GM21360 (cell line): Measurements from ENCODE around the gene USP43.
"Not testable (repeated sequence)": the region's sequence is repeated elsewhere in the genome, so short reads cannot be mapped to it uniquely, and the experiment has no call there.

Source experiments
- ATAC-seq: cut with Tn5 transposase; IDR thresholded peaks from one replicate; pipeline ENCODE4 v1.9.1; 2021; ENCODE audit warnings: mild to moderate bottlenecking, moderate library complexity; ENCODE audit not compliant: unreplicated experiment

Gene USP43

DNA sequence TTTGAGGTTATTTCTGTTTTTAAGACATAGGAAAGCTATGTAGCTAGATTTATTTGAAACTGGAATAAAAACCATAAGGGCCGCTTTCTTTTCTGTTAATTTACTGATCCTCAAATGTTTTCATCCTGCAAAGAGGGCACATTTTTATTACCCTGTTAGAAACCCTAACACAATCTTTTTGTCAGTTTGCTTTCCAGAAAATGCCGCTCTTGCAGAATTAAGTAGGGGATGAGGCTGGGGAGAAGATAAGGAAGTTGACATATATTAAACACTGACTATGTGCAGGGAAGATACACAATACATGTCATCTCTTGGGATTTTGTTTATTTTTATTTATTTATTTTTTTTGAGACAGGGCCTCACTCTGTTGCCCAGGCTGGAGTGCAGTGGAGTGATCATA lies 15.7 kb downstream of the USP43 start:
- ATAC-seq: no peak

DNA sequence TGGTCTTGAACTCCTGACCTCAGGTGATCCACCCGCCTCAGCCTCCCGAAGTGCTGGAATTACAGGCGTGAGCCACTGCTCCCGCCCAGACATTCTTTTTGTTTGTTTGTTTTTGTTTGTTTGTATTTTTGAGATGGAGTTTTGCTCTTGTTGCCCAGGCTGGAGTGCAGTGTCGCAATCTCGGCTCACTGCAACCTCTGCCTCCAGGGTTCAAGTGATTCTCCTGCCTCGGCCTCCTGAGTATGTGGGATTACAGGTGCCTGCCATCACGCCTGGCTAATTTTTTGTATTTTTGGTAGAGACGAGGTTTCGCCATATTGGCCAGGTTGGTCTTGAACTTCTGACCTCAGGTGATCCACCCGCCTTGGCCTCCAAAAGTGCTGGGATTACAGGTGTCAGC lies 18.2 kb downstream of the USP43 start:
- ATAC-seq: not testable (repeated sequence)

DNA sequence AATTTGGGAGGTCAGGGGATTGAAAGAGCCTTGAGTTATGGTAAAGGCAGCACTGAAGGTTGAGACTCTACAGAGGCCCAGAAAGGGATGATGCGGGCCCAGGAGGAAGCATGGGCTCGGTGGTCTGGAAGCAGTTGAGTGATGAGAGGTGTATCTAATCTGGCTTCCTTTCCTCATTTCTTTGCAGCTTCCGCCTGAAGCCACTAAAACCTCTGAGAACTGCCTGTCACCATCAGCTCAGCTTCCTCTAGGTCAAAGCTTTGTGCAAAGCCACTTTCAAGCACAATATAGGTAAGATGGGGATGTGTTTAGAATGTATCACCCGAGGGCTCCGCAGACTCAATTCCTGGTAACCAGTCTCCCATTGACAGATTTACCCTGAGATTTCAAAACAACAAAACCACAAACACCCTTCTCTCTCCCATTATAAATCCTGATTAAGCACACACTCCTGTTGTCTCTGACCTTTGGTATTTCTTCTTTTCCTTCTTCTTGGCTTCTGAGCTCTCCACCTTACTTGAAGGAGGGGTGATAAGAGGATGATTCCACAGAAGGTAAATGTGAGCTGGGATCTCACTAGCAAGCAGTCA lies 21.2 kb downstream of the USP43 start:
- ATAC-seq: no peak

DNA sequence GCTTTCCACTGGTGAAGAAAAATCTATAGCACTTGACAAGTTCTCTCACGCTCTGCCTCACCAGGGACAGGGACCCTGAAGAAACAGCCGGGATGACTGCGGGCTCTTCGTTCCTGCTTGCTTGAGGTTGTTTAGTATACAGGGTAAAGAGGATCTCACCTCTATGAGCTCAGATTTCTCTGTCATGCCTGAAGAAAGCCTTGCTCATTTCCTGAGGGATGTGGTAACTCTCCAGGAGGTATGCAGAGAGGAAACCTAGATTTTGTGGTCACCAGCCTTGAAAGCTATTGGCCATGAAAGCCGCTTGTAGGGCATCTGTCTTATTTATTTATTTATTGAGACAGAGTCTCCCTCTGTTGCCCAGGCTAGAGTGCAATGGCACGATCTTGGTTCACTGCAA lies 23.2 kb downstream of the USP43 start:
- ATAC-seq: no peak

DNA sequence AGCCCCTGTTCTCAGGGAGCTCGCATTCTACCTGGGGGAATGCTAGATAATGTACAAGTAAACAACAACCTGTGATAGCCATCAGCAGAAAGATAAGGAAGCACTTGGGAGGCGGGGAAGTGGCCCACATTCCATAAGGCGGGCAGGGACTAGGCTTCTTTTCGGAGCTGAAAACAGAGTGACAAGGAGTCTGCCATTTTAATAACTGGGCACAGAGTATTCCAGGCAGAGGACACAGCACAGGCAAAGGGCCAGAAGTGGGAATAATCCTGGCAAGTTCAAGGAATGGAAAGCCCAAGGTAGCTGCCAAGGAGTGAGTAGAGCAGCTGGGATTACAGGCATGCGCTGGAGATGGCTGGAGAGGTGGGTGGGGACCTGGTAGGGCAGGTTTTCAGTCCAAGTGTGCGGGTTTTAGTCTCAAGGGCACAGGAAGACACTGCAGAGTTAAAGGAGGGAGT lies 24.3 kb downstream of the USP43 start:
- ATAC-seq: no peak

DNA sequence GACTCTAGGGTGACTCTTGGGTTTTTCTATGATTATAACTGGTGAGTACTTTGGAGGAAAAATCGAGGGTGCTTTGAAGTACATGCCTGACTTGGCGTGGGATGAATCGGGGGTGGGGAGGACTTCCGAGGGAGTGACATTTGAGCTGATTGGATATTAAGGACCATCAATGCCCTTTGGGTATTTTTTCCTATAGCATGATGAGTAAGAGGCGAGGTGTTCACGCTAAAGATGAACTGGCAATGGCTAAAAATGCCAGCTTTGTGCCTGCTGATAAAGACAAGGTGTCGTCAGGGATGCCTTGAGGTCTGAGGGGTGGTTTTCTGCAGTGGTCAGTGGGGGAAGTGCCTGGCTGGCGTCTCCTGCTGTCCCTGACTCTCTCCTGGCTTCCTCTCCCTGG lies 25.3 kb downstream of the USP43 start:
- ATAC-seq: no peak

DNA sequence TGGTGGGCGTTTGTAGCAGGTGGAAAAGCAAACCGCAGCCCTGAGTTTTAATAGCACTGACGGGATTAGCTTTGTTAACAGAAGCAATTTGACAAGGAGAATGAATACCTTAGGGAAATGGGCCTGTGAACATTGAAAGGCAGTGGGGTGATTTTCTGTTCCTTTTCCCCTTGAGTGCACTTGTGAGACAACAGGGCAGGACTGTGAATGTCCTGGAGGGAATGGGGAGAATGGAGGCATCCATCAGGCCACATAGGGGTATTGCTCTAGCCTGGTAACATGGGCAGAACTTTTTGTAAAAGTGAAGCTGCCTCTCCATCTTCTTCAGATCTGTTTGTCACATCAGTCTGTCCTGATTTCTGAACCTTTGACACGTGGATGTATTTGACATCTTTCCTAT lies 26.2 kb downstream of the USP43 start:
- ATAC-seq: no peak

DNA sequence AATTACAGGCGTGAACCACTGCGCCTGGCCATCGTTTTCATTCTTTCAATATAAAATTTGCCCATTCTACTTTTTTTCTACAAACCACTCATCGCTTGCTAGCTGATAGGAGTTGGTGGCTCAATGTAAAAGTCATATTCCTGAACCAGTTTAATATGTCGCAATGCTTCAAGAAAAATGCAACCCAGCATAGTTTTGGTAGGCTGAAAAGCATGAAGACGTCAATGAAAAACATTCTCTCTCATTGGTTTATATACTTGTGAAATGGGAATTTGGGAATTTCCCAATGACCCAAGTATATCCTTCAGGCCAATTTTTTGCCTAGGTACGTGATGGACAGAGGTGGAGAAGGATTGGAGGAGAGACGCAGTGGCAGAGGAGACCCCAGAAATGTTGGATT lies 26.9 kb downstream of the USP43 start:
- no peak for ATAC-seq

DNA sequence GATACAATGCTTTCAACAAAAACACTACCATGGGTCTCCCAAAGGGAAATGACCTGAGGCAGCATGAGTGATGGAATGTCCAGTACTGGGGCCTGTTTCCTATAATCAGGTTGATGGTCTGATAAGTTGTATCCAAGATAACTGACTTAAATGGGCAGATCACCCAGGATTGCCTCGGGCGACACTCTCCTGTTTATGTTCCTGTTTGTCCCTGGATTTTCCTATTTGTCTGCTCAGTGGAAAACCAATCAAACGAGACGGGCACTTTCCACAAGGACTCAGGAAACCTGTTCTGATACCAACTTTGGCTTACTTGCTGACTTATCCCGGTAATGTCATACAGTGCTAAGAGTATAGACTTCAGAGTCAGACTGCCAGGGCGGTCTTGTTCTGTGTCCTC lies 27.4 kb downstream of the USP43 start:
- no peak for ATAC-seq

DNA sequence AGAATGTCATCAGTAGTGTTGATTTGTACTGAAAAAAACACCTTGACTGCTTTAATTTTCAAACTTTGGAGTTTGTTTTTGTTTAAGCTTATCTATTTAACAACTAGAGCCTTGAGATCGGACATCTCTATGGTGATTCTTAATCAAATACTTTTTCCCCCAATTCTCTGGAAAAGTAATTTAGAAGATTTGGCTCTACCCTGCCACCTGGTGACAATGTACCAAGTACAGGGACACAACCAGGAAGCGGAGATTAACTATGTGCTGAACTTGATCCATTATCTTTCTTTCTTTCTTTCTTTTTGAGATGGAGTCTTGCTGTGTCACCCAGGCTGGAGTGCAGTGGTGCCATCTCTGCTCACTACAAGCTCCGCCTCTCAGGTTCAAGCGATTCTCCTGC lies 30.8 kb downstream of the USP43 start:
- ATAC-seq: no peak

DNA sequence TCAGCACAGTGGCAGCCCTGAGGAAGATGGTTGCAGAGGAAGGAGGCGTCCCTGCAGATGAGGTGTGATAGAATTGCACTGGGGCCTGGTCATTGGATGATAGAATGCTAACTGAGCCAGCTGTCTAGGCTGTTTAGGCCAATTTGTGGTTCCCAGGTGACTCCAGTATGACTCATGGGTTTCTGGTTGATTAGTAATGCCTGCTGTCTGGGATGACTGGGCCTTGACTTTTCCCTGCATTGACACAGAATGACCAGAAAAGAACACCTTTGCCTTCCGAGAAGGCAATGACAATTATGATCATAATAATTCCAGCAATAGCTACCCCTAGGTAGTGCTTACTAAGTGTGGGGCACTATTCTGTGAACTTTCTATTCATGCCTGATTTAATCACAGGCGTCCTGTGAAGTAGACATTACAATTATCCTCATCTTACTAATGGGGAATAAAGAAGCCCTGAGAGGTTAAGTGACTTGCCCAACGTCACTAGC lies 31.5 kb downstream of the USP43 start:
- no peak for ATAC-seq

DNA sequence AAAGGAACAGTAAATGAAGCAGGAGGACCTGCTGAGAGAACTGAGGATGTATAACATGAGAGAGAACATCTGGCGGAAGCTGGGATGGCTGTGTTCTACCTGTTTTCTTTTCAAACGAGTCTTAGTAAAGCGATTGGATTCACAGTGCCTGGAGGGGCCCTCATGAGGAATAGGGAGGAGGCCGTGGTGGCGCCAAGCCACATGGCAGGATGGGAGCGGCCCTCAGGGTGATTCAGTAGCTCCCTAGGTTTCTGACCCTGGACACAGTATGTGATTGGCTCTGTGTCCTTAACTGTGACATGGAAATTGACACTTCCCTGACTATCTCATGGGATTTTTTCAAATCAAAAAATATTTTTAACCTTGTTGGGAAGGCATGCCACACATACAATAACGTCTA lies 32.1 kb downstream of the USP43 start:
- ATAC-seq: no peak

DNA sequence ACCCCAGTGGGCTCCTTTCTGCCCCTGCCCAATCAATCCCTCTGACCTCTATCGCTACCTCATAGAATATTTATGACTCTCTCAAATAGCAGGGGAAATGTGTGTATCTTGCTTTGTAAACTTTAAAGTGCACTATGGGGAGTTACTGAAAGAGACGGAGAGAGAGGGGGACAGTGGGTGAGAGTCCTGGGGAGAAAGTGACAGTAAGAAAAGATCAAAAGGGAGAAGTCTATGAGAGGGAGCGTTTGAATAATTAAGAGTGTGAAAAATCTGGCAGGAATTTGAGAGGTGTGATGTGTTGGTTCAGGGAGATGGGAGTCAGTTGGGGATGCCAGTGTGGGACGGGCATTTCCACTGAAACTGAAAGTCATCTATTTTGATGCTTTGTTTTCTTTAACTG lies 32.6 kb downstream of the USP43 start:
- no peak for ATAC-seq

DNA sequence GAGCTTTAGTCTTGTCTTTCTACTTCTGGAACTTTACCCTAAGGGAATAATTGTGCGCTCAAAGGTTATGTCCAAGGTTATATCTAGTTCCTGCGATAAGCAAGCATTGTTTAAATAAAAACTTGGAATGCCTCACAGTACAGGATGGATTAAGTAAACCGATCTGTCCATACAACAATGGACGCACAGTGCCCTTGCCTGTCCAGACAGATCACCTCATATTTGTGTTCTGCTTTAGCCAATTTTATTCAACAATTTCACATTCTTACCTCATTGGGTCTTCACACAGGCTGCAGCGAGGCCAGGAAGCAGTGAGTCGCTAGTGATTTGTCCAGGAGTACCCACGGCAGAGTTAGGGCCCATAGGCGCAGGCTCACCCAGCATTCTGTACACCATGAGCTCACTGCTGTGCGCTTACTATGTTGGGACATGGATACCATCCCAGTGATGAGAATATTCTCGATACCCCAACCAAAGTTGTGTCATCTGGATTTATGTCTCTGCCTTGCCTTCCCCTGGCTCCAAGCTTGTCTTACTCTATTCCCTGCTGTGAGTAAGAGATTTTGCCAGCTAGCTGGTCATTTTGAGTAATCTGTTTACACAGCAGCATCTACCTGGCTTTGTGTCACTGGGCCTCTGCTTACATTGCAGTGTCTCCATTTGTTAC lies 39.8 kb downstream of the USP43 start:
- ATAC-seq: no peak

DNA sequence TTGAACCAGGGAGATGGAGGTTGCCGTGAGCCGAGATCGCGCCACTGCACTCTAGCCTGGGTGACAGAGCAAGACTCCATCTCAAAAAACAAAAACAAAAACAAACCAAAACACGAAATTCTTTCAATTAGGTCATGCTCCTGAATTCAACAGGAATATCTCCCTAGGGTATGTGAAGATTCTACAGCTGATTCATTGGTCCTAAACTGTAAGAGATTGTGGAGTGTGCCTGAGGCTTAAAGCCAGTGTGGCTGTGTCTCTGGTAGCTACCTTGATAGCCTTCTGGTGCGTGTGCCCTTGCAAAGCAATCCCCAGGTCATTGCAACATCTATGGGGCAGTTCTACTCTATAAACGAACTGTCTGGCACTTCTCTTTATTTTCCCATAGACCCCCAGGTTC lies 48.4 kb downstream of the USP43 start:
- ATAC-seq: no peak

DNA sequence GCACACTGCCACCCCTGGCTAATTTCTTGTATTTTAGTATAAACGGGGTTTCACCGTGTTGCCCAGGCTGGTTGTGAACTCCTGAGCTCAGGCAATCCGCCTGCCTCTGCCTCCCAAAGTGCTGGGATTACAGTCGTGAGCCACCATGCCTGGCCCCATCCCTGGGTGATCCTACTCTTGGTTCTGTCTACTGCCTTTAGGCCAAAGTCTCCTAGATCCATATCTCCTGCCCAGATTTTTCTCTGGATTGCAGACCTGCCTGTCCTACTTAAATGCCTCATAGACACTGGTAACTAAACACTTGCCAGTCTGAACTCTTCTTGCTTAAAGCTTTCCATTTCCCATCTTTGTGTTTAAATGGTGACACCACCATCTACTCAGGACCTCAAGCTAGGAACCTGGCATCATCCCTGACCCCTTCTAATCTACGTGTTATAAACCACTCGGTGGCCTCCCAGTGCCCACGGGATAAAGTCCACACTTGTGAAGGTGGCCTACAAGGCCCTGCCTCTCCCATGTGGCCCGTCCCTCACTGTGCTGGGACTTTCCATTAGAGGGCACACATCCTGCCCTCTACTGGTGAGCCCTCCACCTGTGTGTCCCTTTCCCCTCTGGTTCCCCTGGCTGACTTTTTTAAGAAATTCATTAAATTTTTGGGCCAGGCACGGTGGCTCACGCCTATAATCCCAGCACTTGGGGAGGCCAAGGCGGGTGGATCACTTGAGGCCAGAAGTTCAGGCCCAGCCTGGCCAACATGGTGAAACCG lies 51.1 kb downstream of the USP43 start:
- ATAC-seq: no peak

DNA sequence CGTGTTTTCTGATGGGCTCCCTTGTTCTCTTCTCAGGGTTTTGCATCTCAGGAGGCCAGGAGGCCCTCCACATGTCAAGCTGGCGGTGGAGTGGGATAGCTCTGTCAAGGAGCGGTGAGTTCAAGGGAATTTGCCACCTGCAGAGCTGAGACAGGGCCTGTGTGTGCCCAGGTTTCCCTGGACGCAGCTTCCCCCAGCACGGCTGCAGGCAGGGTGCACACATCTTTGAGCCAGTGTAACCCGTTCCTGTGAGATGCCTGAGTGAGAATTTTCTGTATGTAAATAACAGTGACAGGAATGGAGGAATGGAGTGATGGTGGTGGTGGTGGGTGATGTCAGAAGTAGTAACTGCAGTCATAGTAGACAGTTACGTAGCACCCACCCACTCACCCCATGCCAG lies 54.8 kb downstream of the USP43 start:
- no peak for ATAC-seq

DNA sequence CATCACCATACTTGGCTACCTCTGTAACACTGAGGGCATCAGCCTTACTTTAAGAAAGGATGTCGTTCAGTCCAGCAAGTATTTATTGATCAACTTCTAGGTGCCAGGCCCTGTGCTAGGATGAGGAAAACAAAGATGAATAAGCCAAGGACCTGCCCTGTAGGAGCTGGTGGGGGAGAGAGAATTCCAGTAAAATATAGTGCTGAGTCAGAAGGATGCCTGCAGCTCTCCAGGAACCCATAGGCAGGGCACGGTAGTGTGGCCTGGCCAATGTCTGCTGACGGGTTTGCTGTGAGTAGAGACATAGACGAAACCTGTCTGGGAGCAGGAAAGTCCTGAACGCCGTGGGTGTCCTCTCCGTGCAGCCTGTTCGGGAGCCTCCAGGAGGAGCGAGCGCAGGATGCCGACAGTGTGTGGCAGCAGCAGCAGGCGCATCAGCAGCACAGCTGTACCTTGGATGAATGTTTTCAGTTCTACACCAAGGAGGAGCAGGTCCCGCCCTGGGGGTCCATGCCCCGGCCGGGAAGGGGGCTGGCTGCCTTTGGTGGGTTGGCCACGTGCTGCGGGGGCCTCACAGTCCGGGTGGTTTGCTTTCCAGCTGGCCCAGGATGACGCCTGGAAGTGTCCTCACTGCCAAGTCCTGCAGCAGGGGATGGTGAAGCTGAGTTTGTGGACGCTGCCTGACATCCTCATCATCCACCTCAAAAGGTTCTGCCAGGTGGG lies 55.6 kb downstream of the USP43 start:
- no peak for ATAC-seq

DNA sequence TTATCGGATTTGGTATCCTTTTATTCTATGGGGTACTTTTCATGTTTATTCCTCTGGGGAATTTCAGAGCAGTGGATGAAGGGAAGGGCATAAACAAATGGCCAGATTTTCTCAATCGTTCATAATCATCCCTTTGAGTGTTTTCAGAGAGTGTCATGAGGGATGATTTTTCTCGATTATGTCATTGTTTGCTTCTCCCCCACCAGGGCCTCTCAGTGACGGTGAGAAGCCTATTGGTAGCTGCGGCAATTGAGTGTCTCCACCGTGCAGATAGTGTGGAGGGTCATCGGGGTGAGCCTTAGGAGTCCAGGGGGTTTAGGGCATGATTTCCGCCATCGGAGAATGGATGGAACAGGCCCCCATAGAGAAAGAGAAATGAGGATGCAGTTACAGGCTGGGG lies 57.2 kb downstream of the USP43 start:
- no peak for ATAC-seq

DNA sequence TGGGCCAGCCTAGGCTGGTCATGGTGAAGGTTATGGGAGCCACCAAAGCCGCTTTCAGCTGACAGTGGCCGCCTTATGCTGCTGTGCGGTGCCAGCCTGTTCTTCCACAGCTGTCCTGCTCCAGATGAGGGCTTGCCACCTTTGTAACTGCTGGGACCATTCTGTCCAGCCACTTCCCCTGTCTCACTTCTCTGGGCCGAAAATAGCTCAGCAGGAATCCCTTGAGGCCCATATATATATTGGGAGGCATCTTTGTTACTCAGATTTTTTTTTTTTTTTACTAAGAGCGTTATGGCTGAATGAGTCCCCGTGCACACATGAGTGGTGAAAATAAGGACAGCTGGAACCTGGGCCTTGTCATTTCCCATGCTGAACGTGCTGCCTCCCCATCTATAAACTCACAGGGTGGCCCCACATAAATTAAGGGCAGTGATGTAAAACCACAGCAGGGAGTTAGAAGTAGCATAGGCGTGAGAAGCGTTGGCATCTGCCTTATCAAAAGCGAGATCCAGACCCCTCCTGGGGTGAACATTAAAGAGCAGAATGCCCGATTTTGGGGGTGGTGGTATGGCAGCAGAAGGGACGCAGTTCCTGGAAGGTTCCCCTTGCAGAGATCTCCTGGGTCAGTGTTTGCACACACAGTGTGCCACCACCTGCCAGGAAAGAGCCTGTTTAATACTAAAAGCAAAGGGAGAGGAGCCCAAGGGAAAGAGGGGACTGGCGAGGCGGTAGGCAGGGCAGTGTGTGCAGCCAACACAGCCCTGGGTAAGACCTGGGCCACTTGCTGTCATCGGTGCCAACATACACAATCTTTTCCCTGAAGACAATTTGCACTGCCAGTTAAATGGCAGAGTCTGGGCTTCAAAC lies 57.8 kb downstream of the USP43 start:
- no peak for ATAC-seq

DNA sequence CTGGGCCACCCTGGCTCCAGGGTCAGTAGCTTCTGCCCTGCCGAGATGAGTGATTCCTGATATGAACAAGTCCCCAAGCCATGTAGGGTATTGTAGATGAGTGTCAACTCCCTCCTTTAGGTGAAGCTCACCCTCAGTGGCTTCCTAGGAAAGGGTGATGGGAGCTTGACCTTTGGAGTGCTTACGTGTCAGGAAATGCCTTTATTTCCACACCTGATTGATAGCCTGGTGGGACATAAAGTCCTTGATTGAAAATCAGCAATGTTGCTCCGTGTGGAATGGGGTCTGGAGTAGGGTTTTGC lies 58.4 kb downstream of the USP43 start:
- ATAC-seq: no peak
